Left lobe of liver (tissue), 1 donor: ENCODE data around the gene CYP2A7. TPM values are rescaled to one million over a fixed set of nuclear protein-coding genes. Genes with fewer than 3 reads are reported as not detected.

Experiments
- total RNA-seq: library from RNA; stranded (reverse); gene quantifications from one replicate; pipeline ENCODE4 v1.2.1, GENCODE V29; 2021
- donor health status: DM: no; HTN: yes; CAD: no.

Gene CYP2A7
- total RNA-seq, 1 donor from 2014 or later = 485 TPM

Other genes starting within 250 kb of the CYP2A7 start
- gene NUMBL, start 191.6 kb downstream of the CYP2A7 start, total RNA-seq = 21.7 TPM
- gene COQ8B, start 165.3 kb downstream of the CYP2A7 start, total RNA-seq = 43.5 TPM
- 7.0 TPM for gene ITPKC, start 165.1 kb downstream of the CYP2A7 start, total RNA-seq
- gene ACTMAP, start 131.8 kb downstream of the CYP2A7 start, total RNA-seq = 8.9 TPM
- 23.6 TPM for gene SNRPA, start 131.0 kb downstream of the CYP2A7 start, total RNA-seq
- gene MIA, start 106.7 kb downstream of the CYP2A7 start, total RNA-seq = 0.43 TPM
- gene RAB4B, start 104.0 kb downstream of the CYP2A7 start, total RNA-seq = 9.0 TPM
- gene EGLN2, start 83.0 kb downstream of the CYP2A7 start, total RNA-seq = 42.2 TPM
- 2,152 TPM for gene CYP2A6, start 31.8 kb downstream of the CYP2A7 start, total RNA-seq
- 801 TPM for gene CYP2B6, start 109.1 kb upstream of the CYP2A7 start, total RNA-seq
- gene CYP2A13, start 206.2 kb upstream of the CYP2A7 start, total RNA-seq = 1.4 TPM
- not detected for gene CYP2F1, start 232.2 kb upstream of the CYP2A7 start, total RNA-seq